ENCODE results near the gene PODXL2. TPM values are rescaled to one million over a fixed set of nuclear protein-coding genes. Genes with fewer than 3 reads are reported as not detected.
"Not testable (repeated sequence)": the region's sequence is repeated elsewhere in the genome, so short reads cannot be mapped to it uniquely, and the experiment has no call there.

PODXL2 gene
- polyA plus RNA-seq, 3 donors, result 47.4 to 53.8 (median 48.7) TPM

DNA sequence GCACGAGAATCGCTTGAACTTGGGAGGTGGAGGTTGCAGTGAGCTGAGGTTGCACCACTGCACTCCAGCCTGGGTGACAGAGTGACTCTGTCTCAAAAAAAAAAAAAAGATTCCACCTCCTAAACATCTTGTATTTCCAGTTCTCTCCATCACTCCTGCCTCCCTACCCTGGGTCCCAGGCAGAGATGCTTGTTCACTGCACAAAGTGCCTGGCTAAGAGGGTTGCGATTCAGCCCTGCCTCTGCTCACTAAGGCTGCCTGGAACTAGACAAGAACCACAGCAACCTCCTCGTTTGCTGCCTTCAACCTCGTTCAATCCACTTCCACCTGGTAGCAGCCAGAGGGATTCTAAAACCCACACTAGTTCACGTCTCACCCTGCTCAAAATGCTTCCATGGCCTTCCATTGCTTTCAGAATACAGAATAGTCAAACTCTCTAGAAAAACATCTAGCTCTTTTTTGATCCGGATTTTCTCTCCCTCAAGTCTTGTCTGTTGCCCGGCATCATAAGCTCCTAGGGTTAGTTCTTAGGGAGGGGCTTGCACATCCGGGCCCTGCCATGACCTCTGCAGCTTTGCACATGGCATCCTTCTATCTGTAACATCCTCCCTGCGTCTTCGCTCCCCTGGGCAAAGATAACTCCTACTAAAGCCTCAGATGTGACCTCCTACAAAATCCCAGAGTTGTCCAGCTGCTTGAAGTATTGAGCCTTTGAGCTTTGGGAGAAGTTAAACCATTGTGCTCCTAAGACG lies 31.8 kb upstream of the PODXL2 start:
- DNase-seq (ENCODE audit: extremely low read depth in 1 of 11, low read depth in 9 of 11, low spot score in 4 of 11), result no peak

DNA sequence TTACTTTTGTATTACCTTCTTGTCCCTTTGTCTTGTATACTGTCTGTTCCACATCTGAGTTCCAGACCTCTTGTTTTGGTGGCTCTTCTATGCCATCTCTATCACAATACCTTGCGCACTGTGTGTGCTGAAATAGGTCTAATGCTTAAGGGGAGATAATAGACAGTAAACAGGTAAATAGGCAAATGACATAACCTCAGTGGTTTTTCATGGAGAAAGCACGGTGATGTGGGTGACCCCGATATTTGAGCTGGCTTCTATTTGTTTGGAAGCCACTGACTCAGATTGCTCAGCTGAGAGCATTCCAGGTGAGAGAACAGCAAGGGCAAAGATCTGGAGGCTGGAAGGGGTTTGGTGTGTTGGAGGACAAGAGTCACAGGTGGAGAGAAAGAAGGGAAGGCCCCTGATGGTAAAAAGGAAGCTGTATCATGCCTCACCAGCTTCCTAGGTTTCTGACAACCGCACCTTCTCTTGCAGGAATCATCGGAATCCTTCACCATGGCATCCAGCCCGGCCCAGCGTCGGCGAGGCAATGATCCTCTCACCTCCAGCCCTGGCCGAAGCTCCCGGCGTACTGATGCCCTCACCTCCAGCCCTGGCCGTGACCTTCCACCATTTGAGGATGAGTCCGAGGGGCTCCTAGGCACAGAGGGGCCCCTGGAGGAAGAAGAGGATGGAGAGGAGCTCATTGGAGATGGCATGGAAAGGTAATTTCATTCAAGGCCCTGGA lies 30.0 kb upstream of the PODXL2 start:
- DNase-seq (ENCODE audit: extremely low read depth in 1 of 11, low read depth in 9 of 11, low spot score in 4 of 11), result no peak

DNA sequence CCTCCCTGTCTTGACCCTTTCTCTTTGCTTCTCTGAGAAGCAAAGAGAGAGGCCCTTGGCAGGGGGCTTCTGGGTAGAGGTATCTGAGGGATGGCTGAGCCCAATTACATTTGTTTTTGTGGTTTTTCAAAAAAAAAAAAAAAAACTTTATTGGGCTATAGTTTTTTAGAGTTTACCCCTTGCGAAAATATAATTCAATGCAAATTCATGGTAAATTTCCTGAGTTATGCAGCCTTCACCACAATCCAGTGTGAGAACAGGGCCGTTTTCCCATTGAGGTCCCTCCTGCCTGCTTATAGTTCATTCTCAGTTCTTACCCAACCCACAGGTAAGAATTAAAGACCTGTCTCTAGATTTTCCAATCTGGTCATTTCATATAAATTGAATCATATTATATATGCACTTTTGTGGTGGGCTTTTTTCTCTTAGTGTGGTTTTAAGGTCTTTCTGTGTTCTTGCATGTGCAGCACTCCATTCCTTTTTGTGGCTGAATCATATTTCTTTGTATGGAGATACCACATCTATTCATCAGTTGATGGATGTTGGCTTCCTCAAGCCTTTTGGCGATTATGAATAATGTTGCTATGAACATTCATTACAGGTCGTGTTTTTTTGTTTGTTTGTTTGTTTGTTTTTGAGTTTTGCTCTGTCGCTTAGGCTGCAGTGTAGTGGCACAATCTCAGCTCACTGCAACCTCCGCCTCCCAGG lies 28.1 kb upstream of the PODXL2 start:
- no peak for DNase-seq (ENCODE audit: extremely low read depth in 1 of 11, low read depth in 9 of 11, low spot score in 4 of 11)

DNA sequence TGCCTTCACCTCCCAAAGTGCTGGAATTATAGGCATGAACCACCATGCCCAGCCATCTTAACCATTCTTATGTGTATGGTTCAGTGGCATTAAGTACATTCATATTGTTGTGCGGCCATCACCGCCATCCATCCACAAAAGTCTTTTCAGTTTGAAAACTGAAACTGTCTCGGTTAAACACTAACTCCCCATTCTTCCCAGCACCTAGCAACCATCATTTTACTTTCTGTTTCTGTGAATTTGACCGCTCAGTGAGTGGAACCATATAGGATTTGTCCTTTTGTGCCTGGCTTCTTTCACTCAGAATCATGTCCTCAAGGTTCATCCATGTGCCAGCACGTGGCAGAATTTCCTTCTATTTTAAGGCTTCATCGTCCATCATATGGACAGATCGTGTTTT lies 24.9 kb upstream of the PODXL2 start:
- DNase-seq (ENCODE audit: extremely low read depth in 1 of 11, low read depth in 9 of 11, low spot score in 4 of 11), result no peak

DNA sequence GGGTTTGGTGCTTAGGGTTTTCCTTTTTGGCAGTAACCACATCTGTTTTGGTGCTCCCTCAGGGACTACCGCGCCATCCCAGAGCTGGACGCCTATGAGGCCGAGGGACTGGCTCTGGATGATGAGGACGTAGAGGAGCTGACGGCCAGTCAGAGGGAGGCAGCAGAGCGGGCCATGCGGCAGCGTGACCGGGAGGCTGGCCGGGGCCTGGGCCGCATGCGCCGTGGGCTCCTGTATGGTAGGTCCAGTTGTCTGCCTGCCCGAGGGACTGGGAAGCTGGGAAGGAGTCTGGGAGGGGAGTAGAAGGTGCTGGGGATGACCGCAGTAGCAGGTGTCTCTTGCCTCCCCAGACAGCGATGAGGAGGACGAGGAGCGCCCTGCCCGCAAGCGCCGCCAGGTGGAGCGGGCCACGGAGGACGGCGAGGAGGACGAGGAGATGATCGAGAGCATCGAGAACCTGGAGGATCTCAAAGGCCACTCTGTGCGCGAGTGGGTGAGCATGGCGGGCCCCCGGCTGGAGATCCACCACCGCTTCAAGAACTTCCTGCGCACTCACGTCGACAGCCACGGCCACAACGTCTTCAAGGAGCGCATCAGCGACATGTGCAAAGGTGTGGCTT lies 24.3 kb upstream of the PODXL2 start:
- no peak for DNase-seq (ENCODE audit: extremely low read depth in 1 of 11, low read depth in 9 of 11, low spot score in 4 of 11)

DNA sequence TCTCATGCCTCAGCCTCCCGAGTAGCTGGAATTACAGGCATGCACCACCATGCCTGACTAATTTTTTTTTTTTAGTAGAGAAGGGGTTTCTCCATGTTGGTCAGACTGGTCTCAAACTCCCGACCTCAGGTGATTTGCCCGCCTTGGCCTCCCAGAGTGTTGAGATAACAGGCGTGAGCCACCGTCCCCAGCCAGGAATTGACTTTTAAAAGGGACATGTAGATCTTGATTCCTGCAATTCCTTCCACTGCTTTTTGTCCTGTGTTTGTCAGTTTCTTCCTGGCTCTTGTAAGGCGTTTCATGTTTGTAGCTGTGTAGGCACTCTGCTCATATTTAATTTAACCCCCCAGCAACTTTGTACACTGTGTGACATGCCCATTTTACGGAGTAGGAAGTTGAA lies 23.4 kb upstream of the PODXL2 start:
- DNase-seq (ENCODE audit: extremely low read depth in 1 of 11, low read depth in 9 of 11, low spot score in 4 of 11), result not testable (repeated sequence)

DNA sequence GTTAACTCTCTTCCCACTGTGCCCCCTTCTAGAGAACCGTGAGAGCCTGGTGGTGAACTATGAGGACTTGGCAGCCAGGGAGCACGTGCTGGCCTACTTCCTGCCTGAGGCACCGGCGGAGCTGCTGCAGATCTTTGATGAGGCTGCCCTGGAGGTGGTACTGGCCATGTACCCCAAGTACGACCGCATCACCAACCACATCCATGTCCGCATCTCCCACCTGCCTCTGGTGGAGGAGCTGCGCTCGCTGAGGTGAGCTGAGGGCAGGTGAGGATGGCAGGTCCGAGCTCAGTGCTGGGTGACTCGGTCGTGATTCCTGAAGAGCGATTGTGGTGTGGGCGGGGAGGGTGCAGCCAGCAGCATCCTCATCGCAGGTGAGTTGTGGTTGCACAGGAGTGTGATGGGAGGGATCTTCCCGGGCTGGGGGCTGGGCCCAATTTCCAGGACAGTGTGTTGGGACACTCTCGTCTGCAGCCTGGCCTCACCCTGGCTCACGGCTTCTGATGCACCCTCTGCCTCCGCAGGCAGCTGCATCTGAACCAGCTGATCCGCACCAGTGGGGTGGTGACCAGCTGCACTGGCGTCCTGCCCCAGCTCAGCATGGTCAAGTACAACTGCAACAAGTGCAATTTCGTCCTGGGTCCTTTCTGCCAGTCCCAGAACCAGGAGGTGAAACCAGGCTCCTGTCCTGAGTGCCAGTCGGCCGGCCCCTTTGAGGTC lies 22.7 kb upstream of the PODXL2 start:
- no peak for DNase-seq (ENCODE audit: extremely low read depth in 1 of 11, low read depth in 9 of 11, low spot score in 4 of 11)

DNA sequence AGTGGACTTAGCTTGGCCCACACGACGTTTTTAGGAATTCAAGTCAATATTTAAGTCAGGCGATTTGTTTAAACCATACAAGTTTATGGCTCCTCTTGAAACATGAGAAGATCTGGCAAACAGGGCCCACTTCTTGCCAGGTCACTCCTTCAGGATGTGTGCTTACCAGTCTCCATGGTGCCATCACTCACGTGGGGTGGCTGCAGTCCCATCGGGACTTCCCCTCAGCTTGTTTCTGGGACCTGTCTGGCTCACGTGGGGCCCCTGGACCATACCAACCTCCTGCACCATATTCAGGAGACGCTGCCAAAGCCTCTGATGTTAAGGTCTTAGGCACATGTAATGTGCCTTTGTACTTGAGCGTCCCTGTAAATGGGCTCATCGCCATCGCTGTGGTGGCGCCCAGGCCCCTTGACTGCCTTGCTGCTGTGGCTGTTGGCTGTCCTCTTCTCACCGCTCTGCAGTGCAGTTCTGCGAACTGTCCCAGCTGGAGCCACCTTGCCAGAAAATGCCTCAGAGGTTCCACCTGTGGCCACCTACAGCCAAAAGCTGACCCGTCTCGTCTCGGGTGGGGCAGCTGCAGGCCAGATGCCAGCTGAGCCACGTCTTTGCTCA lies 21.9 kb upstream of the PODXL2 start:
- DNase-seq (ENCODE audit: extremely low read depth in 1 of 11, low read depth in 9 of 11, low spot score in 4 of 11), result no peak

DNA sequence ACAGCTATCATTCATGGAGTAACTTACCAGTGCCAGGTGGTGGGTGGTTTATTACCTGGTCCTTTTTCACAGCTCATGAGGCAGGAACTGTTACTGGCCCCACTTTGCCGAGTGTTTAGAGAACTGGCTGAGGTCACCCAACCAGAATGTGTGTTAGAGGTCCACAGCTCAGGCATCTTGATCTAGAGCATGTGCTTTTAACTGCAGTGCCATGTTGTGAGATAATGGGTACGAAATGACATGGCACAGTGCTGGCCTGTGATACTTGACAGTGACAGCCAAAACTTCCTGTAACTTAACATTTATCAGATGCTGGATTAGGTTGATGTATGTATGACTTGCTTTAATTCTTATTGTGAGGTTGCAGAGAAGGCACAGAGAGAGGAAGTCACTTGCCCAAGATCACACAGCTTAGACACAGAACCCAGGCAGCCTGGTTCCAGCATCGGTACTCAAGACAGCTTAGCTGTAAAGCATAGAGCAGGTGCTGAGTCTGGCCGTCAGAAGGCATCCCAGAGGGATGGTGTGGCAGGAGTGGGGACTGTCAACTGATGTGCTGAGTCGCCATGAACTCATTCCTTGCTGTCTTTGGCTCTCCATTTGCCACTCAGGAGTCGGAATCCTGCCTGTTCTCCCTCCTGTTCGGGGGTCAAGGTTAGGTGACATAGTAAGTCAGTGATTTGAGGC lies 21.2 kb upstream of the PODXL2 start:
- no peak for DNase-seq (ENCODE audit: extremely low read depth in 1 of 11, low read depth in 9 of 11, low spot score in 4 of 11)

DNA sequence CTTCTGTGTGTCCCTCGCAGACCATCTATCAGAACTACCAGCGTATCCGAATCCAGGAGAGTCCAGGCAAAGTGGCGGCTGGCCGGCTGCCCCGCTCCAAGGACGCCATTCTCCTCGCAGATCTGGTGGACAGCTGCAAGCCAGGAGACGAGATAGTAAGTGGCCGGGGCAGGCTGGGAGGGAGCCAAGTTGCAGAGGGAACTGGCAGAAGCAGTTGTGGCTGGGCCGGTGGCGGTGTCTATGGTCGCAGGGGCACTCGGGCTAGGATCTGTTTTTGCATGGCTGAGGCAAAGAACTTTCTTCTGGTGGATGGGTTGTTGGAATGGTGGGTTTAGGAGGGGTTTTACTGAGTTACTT lies 20.6 kb upstream of the PODXL2 start:
- DNase-seq (ENCODE audit: extremely low read depth in 1 of 11, low read depth in 9 of 11, low spot score in 4 of 11), result no peak

DNA sequence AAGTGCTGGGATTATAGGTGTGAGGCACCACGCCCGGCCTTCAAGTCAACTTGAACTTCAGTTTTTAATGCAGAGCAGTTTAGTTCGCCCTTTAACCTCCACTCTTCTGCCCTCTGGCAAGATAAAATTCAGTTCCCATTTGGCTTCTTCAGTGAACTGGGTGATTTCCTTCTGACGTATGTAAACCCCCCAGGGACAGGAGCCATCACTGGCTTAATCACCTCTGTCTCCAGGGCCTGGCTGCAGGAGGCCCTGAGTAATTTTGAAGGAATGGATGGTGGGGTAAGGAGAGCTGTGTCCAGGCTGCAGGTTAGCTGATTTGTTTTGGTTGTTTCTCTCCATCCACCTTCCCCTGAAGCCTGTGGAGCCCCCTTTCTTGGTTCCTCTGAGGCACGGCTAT lies 18.9 kb upstream of the PODXL2 start:
- no peak for DNase-seq (ENCODE audit: extremely low read depth in 1 of 11, low read depth in 9 of 11, low spot score in 4 of 11)

DNA sequence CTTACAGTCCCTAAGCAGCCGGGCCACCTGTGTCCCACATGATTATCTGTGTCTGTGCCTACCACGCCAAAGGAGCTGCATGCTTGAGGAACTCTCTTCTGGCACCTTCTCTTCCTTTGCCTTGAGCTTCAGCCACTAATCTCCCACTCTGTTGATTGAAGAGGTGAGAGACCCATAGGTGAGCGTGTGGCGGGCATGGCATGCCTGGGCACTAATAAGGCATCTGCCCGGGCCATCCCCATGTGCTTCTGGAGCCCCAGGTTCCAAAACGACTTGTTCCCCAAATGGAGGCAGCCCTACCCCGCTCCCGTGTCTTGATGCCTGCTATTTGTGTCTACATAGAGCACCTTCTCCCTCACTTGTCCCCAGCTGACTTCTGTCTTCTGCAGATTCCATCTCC lies 17.7 kb upstream of the PODXL2 start:
- no peak for DNase-seq (ENCODE audit: extremely low read depth in 1 of 11, low read depth in 9 of 11, low spot score in 4 of 11)

DNA sequence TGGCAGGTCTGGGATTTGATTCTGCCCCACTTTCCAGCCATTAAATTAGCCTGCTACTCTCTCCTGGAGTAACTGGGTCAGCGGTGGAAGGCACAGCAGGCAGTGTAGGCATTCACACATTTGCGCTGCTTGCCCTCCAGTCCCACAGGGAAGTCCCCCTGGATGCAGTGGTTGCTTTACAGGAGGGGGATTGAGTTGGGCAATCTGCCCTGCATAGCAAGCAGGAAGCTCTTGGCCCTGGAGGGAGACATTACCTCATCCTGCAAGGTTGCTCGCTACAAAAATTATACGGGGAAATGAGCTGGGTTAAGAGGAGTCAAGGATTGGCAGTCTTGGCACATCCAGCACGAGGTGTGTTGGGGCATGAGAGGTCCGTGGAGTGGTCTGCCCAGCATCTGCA lies 16.0 kb upstream of the PODXL2 start:
- no peak for DNase-seq (ENCODE audit: extremely low read depth in 1 of 11, low read depth in 9 of 11, low spot score in 4 of 11)

DNA sequence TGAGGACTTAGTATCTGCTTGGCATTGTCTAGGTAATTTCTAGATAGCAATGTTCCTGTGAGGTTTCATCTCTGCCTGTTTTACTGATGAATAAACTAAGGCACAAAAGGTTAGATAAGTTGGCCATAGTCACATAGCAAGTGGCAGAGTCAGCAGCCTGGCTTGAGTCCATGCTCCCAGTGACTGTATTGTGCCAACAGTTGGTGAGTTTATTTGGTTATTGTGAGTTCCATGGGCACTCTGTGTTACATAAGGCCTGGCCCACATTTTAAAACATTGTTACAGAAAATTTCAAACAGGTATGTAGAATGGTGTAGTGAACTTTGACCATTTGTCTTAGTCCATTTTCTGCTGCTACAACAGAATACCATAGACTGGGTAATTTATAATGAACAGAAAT lies 15.6 kb upstream of the PODXL2 start:
- DNase-seq (ENCODE audit: extremely low read depth in 1 of 11, low read depth in 9 of 11, low spot score in 4 of 11), result no peak

DNA sequence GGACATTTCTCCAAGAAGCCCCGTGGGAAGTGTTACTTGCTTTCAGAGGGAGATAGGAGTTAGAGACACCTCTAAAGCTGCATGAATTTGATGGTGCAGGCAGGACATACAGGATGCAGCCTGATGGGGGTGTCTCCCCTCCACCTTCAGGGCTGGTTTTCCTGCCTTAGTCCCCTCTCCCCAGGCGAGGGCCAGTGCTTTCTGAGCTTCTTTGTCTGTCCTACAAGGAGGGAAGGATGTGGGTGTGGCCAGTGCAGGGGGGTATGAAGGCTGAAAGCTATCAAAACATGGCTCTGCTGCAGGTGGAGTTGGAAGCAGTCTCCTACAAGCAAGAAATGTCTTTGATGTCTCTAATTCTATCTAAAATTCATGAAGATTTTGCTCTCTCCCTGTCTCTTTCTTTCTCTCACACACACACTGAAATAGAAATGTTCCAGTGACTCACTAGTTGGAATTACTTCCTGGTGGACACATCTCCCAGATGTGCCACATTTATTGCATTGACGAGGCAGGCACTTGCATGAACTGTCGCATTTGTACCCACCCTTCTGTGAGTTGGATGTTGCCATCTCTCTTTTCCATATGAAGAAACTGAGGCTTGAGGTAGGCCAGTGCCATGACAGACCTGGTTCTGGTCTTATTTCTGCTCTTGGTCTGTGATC lies 13.9 kb upstream of the PODXL2 start:
- no peak for DNase-seq (ENCODE audit: extremely low read depth in 1 of 11, low read depth in 9 of 11, low spot score in 4 of 11)

DNA sequence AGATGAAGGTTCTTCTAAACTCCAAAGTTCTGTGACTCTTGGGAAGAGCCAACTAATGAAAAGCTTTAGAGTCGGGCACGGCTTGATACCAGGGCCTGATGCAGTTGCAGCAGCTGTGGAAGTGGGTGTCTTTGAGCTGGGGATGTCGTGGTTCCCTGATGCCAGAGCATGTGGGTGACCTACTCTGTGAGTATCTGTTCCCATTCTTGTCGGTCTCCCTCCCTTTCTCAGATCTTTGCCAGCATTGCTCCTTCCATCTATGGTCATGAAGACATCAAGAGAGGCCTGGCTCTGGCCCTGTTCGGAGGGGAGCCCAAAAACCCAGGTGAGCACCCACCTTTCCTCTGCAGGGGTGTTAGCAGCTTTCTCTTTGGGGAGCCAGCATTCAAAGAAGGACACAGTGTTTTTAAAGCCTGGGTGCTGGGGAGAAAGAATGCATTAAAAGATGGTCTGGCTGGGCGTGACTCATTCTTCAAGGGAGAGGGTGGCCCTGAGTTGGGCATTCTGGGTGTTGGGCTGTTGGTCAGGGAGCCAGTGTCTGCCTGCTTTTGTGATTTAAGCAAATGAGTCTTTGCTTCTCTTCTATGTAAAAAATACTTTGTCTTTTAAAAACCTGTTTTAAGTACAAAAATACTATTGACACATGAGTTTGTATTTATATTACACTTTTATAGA lies 13.2 kb upstream of the PODXL2 start:
- no peak for DNase-seq (ENCODE audit: extremely low read depth in 1 of 11, low read depth in 9 of 11, low spot score in 4 of 11)

Data from renal cortex interstitium (tissue), 11 donors.